C4-2B (cell line): ENCODE data around the gene G2E3.

Experiments used
- CTCF ChIP-seq: fragments of 450-650 bp; conservative IDR thresholded peaks from 2 replicates; pipeline ENCODE4 v1.5.1; 2017; ENCODE audit warnings: mild to moderate bottlenecking
- ZFX ChIP-seq: fragments of 450-650 bp; IDR thresholded peaks from 2 replicates; pipeline ENCODE4 v1.6.1; 2017

DNA sequence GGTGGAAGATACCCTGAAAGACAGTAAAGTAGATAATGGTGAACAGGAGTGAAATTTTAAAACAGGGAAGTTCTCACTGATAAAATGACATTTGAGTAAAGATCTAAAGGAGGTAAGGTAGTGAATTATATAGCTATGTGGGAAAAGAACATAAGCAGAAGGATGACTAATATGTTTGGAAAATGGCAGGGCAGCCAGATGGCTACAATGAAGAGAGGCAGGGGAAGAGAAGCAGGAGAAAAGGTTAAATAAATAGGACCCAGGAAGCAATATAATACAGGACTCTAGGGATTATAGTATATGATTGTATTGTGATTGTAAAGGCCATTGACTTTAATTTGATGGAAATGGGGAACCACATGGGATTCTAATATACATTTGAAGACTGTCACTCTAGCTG is 96.2 kb downstream of the G2E3 start:
- TF ChIP-seq CTCF (no peak), ZFX (no peak)
